ENCODE data around the gene PTPRN2.

PTPRN2 gene

DNA sequence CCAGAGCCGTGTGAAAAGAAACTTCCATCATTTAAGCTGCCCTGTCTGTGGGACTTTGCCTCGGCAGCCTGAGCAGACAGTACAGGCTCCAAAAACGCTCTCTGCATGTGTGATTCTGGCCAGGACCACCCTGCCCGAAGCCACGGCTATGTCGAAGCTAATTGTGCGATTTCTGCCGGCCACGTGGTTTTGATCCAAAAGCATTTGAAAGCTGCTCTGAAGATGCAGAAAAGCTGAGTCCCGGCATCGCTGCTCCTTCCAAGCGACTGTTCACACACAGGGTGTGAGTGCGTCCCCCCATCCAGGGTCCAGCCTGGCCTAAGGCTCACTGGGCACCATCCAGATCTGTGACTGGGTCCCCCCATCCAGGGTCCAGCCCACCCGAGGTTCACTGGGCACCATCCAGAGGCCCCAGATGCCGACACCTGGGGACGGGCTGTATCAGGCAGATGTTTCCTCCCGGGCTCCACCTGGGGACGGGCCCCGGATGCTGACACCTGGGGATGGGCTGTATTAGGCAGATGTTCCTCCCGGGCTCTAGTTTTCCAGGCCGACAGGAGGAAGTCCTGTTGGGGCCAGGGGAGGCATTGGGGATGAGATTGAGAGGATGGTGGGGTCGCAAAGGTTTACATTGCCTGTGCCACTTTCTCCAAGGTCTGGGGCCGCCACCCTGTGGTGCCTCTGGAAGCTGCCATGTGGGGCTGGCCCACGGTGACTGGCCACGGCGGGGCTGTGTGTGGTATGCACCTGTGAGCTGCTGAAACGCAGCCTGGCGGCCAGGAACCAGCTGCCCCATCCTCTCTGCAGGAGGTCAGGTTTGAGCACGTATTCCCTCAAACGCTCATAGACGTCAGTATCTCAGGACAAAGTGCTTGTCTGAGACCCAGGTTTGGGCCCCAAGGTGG, 723.5 kb downstream of the PTPRN2 start:
- H3K4me1 ChIP-seq (ENCODE audit: insufficient read depth, low read length) = no peaks in the 10 kb centered on the region
- no peaks in the 10 kb centered on the region; the same call in 1 of the 2 replicates for H3K9me3 ChIP-seq (ENCODE audit: control insufficient read depth, insufficient read depth, low read length)
- H3K9ac ChIP-seq (ENCODE audit: low read depth, low read length) = no peak overlapping the region
- no peaks in the 10 kb centered on the region for H3K36me3 ChIP-seq (ENCODE audit: insufficient read depth, low read length)

DNA sequence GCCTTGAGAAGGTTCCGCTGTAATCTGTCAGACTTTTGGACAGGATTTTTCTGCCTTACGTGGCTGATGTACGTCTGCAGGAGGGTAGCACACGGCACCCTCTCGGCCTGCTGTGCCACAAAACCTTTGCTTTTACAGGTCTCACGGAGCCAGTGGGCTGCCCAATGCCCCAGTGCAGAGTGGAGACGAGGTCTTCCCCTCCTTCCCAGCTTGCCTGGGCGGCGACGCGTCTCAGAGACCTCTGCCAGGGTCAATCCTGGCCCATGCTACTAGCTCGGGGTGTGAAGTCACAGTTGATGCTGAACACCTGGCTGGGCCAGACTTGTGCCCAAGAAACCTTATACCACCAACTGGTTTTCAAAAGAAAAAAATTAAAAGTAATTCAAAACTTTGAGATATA, 724.4 kb downstream of the PTPRN2 start:
- Histone ChIP-seq H3K9ac (ENCODE audit: low read depth, low read length) (no peak overlapping the region), H3K9me3 (ENCODE audit: control insufficient read depth, insufficient read depth, low read length) (no peaks in the 10 kb centered on the region; the same call in 1 of the 2 replicates), H3K4me1 (ENCODE audit: insufficient read depth, low read length) (no peaks in the 10 kb centered on the region), H3K36me3 (ENCODE audit: insufficient read depth, low read length) (no peaks in the 10 kb centered on the region)

DNA sequence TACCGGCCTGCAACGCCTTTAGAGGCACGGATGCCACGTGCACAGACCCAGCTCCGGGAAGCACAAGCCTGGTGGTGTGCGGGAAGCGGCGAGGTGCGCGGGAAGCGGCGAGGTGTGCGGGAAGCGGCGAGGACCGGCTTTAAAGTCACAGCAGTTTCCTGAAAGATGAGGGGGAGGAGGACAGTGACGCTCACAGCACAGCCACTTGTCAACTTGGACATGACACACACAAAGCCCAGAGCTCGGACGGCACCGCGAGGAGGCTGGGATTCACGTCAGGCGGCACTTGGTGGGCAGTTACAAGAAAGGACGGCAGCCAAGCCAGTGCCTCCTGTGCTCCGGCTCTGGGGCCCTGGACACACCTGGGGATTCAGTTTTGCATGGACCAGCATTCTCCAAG, 724.9 kb downstream of the PTPRN2 start:
- no peaks in the 10 kb centered on the region; the same call in 1 of the 2 replicates for H3K9me3 ChIP-seq (ENCODE audit: control insufficient read depth, insufficient read depth, low read length)
- no peaks in the 10 kb centered on the region for H3K36me3 ChIP-seq (ENCODE audit: insufficient read depth, low read length)
- no peaks in the 10 kb centered on the region for H3K4me1 ChIP-seq (ENCODE audit: insufficient read depth, low read length)
- no peak overlapping the region for H3K9ac ChIP-seq (ENCODE audit: low read depth, low read length)

GRCh38 chr7:157861551-157861950, 726.1 kb downstream of the PTPRN2 start:
- no peak overlapping the region for H3K9ac ChIP-seq (ENCODE audit: low read depth, low read length)
- no peaks in the 10 kb centered on the region for H3K4me1 ChIP-seq (ENCODE audit: insufficient read depth, low read length)
- no peaks in the 10 kb centered on the region for H3K9me3 ChIP-seq (ENCODE audit: control insufficient read depth, insufficient read depth, low read length)
- H3K36me3 ChIP-seq (ENCODE audit: insufficient read depth, low read length) = no peaks in the 10 kb centered on the region

DNA sequence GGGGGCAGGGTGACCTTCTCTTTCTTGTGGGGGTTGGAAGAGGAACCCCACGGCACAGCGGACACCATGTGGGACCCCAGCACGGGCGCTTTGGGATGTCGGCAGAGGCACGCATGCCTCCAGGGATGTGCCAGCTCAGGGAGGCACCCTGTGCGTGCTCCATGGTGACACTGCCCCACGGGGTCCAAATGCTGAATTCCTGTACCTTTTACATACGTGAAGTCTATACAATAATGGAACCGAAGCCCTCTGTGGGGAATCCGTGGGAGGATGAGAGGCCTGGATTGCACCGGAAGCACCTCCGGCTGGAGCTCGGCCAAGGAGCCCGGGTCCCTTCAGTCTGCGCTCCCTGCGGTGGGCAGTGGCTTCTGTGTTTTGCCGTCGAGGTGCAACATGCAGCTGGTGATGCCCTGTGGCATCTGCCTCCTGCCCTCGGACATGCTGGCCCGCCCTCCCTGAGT, 726.6 kb downstream of the PTPRN2 start:
- H3K9me3 ChIP-seq (ENCODE audit: control insufficient read depth, insufficient read depth, low read length) = no peaks in the 10 kb centered on the region
- no peaks in the 10 kb centered on the region for H3K4me1 ChIP-seq (ENCODE audit: insufficient read depth, low read length)
- no peaks in the 10 kb centered on the region for H3K36me3 ChIP-seq (ENCODE audit: insufficient read depth, low read length)

GRCh38 chr7:157860406-157860805, 727.2 kb downstream of the PTPRN2 start:
- Histone ChIP-seq H3K4me1 (ENCODE audit: insufficient read depth, low read length) (no peaks in the 10 kb centered on the region), H3K36me3 (ENCODE audit: insufficient read depth, low read length) (no peaks in the 10 kb centered on the region), H3K9me3 (ENCODE audit: control insufficient read depth, insufficient read depth, low read length) (no peaks in the 10 kb centered on the region), H3K9ac (ENCODE audit: low read depth, low read length) (no peak overlapping the region)

More for the DNA sequence above, 726.6 kb downstream of the PTPRN2 start:
- no peak overlapping the region for H3K9ac ChIP-seq (ENCODE audit: low read depth, low read length)

- H3K9ac ChIP-seq (ENCODE audit: low read depth, low read length) = no peak overlapping the region
- H3K36me3 ChIP-seq (ENCODE audit: insufficient read depth, low read length) = no peaks in the 10 kb centered on the region
- H3K9me3 ChIP-seq (ENCODE audit: control insufficient read depth, insufficient read depth, low read length) = no peaks in the 10 kb centered on the region
- H3K4me1 ChIP-seq (ENCODE audit: insufficient read depth, low read length) = no peaks in the 10 kb centered on the region
Observed at GRCh38 chr7:157859915-157860314, 727.7 kb downstream of the PTPRN2 start.

GRCh38 chr7:157857578-157858075, 730.0 kb downstream of the PTPRN2 start:
- no peaks in the 10 kb centered on the region for H3K36me3 ChIP-seq (ENCODE audit: insufficient read depth, low read length)
- no peaks in the 10 kb centered on the region for H3K9me3 ChIP-seq (ENCODE audit: control insufficient read depth, insufficient read depth, low read length)
- H3K9ac ChIP-seq (ENCODE audit: low read depth, low read length) = no peak overlapping the region
- H3K4me1 ChIP-seq (ENCODE audit: insufficient read depth, low read length) = no peaks in the 10 kb centered on the region

- no peaks in the 10 kb centered on the region for H3K9me3 ChIP-seq (ENCODE audit: control insufficient read depth, insufficient read depth, low read length)
- no peak overlapping the region for H3K9ac ChIP-seq (ENCODE audit: low read depth, low read length)
- no peaks in the 10 kb centered on the region for H3K36me3 ChIP-seq (ENCODE audit: insufficient read depth, low read length)
- H3K4me1 ChIP-seq (ENCODE audit: insufficient read depth, low read length) = no peaks in the 10 kb centered on the region
Observed at GRCh38 chr7:157856873-157857577, 730.6 kb downstream of the PTPRN2 start.

- Histone ChIP-seq H3K4me1 (ENCODE audit: insufficient read depth, low read length) (no peaks in the 10 kb centered on the region), H3K9me3 (ENCODE audit: control insufficient read depth, insufficient read depth, low read length) (no peaks in the 10 kb centered on the region), H3K36me3 (ENCODE audit: insufficient read depth, low read length) (no peaks in the 10 kb centered on the region), H3K9ac (ENCODE audit: low read depth, low read length) (no peak overlapping the region)
Observed at GRCh38 chr7:157855452-157856213, 732.0 kb downstream of the PTPRN2 start.

GRCh38 chr7:157855016-157855415, 732.6 kb downstream of the PTPRN2 start:
- no peaks in the 10 kb centered on the region for H3K4me1 ChIP-seq (ENCODE audit: insufficient read depth, low read length)
- H3K9ac ChIP-seq (ENCODE audit: low read depth, low read length) = no peak overlapping the region
- H3K36me3 ChIP-seq (ENCODE audit: insufficient read depth, low read length) = no peaks in the 10 kb centered on the region
- no peaks in the 10 kb centered on the region for H3K9me3 ChIP-seq (ENCODE audit: control insufficient read depth, insufficient read depth, low read length)

DNA sequence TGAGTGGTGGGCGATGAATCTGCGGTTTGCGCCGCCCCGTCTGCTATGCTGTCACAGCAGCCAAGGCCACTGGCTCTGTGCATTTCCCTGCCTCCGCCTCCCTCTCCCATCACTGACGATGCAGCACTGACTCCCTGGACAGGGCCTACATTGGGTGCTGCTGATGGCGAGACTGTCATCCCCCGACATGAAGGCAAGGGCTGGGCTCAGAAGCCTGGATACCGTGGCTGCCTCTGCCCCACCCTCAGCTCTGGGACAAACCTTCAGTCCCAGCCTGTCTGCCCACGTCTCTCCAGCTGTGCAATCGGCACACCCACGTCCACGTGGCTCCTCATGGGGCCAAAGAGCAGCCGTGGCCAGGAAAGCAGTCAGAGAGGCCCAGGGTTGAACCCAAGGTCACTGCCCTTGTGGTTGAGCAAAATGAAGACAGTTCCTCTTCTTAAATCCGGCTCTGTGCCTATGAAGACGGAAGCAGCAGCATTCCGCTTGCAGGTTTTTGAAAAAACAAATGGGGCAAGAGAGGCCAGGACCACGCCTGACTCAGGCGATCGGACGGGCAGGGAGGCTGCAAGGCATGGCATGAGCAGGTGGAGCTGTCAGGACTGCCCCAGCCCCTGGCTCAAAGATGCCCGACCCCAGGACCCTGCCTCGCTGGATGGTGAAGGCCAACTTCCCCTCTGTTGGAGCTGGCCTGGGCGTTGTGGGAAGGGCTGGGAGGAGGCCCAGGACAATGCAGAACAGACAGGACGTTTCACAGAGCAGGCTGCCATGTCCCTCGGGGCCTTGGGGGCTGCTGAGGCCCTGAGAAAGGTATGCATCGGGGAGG, 733.3 kb downstream of the PTPRN2 start:
- Histone ChIP-seq H3K4me1 (ENCODE audit: insufficient read depth, low read length) (no peaks in the 10 kb centered on the region), H3K9me3 (ENCODE audit: control insufficient read depth, insufficient read depth, low read length) (no peaks in the 10 kb centered on the region)

GRCh38 chr7:157853789-157854065, 733.9 kb downstream of the PTPRN2 start:
- no peaks in the 10 kb centered on the region for H3K9me3 ChIP-seq (ENCODE audit: control insufficient read depth, insufficient read depth, low read length)
- no peaks in the 10 kb centered on the region for H3K4me1 ChIP-seq (ENCODE audit: insufficient read depth, low read length)
- H3K36me3 ChIP-seq (ENCODE audit: insufficient read depth, low read length) = no peaks in the 10 kb centered on the region
- H3K9ac ChIP-seq (ENCODE audit: low read depth, low read length) = no peak overlapping the region

More for the DNA sequence above, 733.3 kb downstream of the PTPRN2 start:
- H3K36me3 ChIP-seq (ENCODE audit: insufficient read depth, low read length) = no peaks in the 10 kb centered on the region
- no peak overlapping the region for H3K9ac ChIP-seq (ENCODE audit: low read depth, low read length)

Measured in ES-I3 (cell line).